ENCODE results near the gene PRKD3.

PRKD3 gene

GRCh38 chr2:37343537-37344434 is 19.2 kb upstream of the PRKD3 start:
- DNase-seq (ENCODE audit: low read depth) = peak; percentile 43

- no peak for DNase-seq (ENCODE audit: low read depth)
Measured at GRCh38 chr2:37342591-37343220, 18.1 kb upstream of the PRKD3 start.

GRCh38 chr2:37340637-37341036 is 16.0 kb upstream of the PRKD3 start:
- DNase-seq (ENCODE audit: low read depth) = no peak

- no peak for DNase-seq (ENCODE audit: low read depth)
Measured at GRCh38 chr2:37338933-37339332, 14.3 kb upstream of the PRKD3 start.

GRCh38 chr2:37337620-37338280 is 13.1 kb upstream of the PRKD3 start:
- no peak for DNase-seq (ENCODE audit: low read depth)

- no peak for DNase-seq (ENCODE audit: low read depth)
Measured at GRCh38 chr2:37335604-37336003, 11.0 kb upstream of the PRKD3 start.

GRCh38 chr2:37333256-37333655 is 8.6 kb upstream of the PRKD3 start:
- no peak for DNase-seq (ENCODE audit: low read depth)

GRCh38 chr2:37332560-37332959 is 7.9 kb upstream of the PRKD3 start:
- no peak for DNase-seq (ENCODE audit: low read depth)

- DNase-seq (ENCODE audit: low read depth) = no peak
Measured at GRCh38 chr2:37330681-37331080, 6.0 kb upstream of the PRKD3 start.

- no peak for DNase-seq (ENCODE audit: low read depth)
Measured at GRCh38 chr2:37326866-37327634, 2.4 kb upstream of the PRKD3 start.

- no peak for DNase-seq (ENCODE audit: low read depth)
Measured at GRCh38 chr2:37326285-37326684, 1.7 kb upstream of the PRKD3 start.

GRCh38 chr2:37325625-37326071 is 1.0 kb upstream of the PRKD3 start:
- no peak for DNase-seq (ENCODE audit: low read depth)

- DNase-seq (ENCODE audit: low read depth) = no peak
Measured at GRCh38 chr2:37324536-37324785, 172 bp downstream of the PRKD3 start.

- no peak for DNase-seq (ENCODE audit: low read depth)
Measured at GRCh38 chr2:37323781-37324535, 675 bp downstream of the PRKD3 start.

GRCh38 chr2:37323176-37323780 is 1.4 kb downstream of the PRKD3 start:
- DNase-seq (ENCODE audit: low read depth) = no peak

- DNase-seq (ENCODE audit: low read depth) = no peak
Measured at GRCh38 chr2:37322368-37322767, 2.3 kb downstream of the PRKD3 start.

- no peak for DNase-seq (ENCODE audit: low read depth)
Measured at GRCh38 chr2:37321029-37321682, 3.5 kb downstream of the PRKD3 start.

- no peak for DNase-seq (ENCODE audit: low read depth)
Measured at GRCh38 chr2:37319754-37320609, 4.7 kb downstream of the PRKD3 start.

GRCh38 chr2:37318401-37318800 is 6.2 kb downstream of the PRKD3 start:
- peak; percentile 62 for DNase-seq (ENCODE audit: low read depth)

GRCh38 chr2:37317746-37318145 is 6.9 kb downstream of the PRKD3 start:
- DNase-seq (ENCODE audit: low read depth) = no peak

All from non-pigmented ciliary epithelial cell (primary cell).